HG02610 (cell line): ENCODE measurements around the gene PRG2.
"Not testable (repeated sequence)": the region's sequence is repeated elsewhere in the genome, so short reads cannot be mapped to it uniquely, and the experiment has no call there.

Experiments used
- ATAC-seq: cut with Tn5 transposase; IDR thresholded peaks from one replicate; pipeline ENCODE4 v1.9.1; 2021; ENCODE audit warnings: mild to moderate bottlenecking, moderate library complexity; ENCODE audit not compliant: unreplicated experiment

The PRG2 gene

DNA sequence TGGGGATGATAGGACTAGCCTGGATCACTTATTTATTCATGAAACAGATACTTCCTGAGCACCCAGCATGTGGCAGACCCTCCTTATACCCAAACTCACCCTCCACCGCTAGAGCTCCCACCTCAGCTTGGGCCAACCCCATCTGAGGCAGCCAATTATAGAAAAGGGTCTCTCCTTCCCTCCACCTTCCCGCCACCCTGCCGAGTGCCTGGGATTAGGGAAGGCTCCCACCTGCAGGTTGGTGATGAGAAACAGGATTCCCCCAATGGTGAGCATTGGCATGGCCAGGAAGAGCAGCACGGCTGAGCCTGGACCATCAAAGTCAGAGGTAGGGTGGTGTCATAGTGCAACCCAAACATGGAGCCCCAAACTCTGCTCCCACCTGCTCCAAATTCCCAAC is 30.6 kb upstream of the PRG2 start:
- ATAC-seq, result no peak

DNA sequence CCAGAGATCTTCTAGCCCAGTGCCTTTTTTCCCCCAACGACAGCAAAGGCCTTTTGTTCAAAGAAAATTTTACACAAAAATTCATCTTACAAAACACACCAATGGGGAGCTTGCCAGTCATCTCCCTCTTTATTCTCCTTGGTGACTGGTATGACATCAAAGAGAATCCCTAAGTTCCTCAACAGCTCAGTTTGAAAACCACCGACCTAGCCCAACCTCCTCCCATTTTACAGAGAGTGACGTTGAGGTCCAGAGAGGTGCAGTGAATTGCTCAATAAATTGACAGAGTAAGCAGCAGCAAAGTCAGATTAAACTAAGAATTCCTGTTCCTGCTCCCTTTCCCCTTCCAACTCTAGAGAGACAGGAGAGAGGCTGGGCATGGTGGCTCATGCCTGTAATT is 28.7 kb upstream of the PRG2 start:
- no peak for ATAC-seq

DNA sequence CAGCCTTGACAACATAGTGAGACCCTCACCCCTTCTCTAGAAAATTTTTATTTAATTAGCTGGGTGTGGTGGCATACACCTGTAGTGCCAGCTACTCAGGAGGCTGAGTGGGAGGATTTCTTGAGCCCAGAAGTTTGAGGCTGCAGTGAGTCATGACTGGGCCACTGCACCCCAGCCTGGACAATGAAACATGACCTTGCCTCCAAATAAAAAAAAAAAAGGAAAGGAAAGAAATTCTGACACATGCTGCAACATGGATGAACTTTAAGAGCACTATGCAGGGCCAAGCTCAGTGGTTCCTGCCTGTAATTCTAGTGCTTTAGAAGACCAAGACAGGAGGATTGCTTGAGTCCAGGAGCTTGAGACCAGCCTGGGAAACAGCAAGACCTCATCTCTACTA is 27.7 kb upstream of the PRG2 start:
- no peak for ATAC-seq

DNA sequence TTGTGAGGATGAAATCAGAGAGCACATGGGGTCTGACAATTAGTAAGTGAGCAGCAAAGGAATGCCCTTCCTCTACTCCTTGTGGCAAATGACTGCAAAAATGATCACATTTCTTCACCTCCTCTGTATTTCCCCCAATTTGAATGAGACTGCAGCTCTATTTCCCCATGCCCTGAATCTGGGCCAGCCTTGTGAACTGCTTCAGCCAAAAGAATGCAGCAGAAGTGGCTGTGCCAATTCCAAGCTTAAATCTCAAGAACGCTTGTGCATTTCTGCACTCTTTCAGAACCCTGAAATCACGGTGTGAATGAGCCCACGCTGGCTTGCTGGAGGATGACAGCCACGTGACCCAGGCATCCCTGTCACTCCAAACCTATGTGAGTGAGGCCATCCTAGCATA is 26.6 kb upstream of the PRG2 start:
- ATAC-seq, result no peak

DNA sequence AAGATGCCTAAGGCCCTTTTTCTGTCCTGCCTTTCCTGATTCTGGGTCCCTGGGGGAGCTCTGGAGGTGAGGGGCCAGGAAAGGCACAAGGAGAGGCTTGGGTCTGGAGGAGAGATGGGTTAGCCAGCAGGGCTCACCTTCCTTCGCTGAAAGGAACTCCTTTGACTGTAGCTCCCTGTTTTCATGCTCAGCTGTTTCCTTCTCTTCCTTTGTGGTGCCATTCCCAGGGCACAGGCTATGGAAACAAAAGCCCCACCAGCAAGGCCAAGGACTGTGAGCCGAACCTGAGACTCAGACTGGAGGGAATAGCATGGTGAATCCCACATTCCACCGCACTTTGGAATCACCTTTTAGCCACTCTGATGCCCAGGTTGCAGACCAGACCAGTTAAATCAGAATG is 26.0 kb upstream of the PRG2 start:
- no peak for ATAC-seq

DNA sequence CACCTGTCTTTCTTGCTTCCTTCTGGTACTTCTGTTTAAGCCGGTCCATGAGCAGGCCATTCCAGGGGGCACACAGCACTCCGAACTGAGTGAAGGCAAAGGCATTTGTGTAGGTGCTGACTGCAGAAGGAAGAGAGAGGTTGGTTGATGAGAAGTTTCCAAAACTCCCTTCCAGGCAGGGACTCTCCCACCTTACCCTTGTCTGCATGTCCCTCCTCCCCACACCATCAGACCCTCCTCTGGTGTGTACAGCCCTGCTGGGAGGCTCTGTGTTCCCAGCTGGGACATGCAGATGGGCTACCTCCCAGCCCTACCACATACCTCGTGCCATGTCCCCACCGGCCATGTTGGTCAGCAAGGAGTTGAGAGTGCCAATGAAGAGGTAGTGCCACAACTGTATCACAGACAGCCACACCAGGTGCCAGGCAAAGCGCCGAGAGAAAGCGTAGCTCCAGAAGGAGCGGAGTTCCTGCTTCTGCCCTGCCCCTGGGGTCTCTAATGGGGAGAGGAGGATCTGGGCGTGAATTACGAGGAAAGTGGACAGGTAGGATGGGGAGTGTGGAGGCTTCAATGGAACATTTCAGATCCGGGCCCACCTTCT is 24.3 kb upstream of the PRG2 start:
- peak; percentile 64 for ATAC-seq

DNA sequence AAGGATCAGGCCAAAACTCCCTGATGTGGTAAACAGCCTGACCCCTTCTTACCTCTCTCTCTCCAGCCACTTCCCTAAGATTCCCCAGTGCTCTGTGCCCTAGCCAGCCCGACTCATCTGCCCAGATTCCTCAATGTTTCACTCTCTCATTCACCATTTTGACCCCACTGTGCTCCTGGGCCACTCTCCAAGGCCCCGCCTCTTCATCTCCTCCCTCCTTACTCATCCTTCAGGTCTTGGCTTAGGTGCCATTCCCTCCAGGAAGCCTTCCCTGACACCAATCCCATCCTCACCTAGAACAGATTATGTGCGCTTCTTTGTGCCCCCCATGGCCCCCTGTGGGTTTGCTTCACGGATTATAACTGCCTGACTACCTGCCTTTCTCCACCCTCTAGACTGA is 23.2 kb upstream of the PRG2 start:
- ATAC-seq, result no peak

DNA sequence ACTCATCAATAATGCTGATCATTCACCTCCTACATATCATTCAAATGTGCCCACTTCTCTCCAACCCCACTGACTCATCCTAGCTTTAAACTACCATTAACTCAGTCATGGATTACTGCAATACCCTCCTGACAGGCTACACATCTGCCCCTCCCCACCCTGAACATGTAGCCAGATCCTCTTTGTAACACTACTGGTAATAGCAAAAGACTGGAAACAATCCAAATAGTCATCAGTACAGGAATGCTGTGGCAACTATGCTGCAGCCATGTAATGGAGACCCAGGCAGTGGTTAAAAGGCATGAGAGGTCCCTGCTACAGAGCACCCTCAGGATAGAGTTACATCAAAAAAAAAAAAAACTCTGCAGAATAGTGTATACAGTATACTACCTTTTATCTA is 19.8 kb upstream of the PRG2 start:
- ATAC-seq, result no peak

DNA sequence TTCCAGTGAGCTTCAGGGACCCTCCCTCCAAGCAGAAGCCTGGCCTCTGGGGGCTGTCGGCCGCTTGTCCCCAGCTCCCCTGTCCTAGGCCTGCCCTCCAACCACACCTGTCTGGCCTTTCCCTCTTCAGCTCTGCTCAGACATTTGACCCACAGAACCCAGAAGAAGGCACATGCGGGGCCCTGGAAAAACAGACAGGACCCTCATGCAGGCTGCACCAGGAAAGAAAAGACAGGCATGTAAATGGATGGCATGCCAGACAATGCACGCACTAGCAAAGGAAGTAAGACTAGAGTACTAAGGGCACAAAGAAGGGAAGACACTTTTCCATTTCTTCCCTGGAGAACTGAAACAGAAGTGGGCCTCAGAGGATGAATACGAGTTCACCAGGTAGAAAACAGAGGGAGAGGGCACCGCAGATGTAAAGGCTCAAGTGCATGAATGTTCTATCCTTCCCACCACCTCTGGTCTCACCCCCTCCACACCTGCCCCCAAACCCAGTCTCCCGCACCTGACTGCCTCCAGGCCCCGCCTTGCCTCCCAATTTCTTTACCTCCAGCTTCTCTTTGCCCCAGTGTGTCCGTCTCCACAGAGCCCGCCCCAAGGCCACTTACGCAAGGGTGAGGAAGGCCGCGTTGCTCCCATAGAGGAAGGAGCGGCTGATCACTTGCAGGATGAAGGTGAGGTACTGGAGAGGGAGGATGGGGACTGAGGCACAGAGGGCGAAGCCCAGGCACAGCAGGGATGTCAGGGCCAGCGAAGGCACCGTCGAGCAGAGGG is 19.1 kb upstream of the PRG2 start:
- ATAC-seq, result no peak

DNA sequence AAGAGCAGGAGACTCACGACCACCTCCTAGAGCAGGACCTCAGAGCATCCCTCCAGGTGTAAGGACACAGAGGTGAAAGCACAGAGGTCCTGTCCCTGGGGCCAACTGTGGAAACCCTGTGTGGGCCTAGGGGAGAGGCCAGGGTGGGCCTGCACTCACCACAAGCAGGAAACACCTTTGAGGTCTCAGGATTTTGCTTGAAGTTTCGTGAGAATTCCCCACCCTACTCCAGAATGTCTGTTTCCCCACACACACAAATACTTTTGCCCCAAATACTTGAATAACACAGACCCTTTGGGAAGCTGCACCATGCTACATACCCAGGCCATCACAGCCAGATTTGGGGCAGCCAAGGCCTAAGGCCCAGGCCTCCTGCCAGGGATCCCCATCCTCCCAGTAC is 18.3 kb upstream of the PRG2 start:
- ATAC-seq, result no peak

DNA sequence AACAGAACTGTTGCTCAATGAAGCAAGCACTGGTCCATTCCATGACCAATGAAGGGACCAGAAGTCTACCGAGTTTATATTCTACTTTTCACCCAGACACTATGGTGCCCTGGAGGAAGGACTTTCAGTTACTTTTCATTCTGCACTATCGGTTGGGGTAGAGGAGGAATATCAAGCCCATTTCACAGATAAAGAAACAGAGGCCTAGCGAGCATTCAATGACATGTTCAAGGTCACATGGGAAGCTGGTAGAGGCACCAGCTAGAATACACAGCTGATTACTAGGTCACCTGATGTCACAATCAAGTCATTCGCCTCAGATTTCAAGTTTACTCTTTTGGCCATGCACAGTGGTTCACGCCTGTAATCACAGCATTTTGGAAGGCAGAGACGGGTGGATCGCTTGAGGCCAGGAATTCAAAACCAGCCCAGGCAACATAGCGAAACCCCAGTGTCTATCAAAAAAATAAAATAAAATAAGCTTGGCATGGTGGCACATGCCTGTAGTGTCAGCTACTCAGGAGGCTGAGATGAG is 17.6 kb upstream of the PRG2 start:
- ATAC-seq, result no peak

DNA sequence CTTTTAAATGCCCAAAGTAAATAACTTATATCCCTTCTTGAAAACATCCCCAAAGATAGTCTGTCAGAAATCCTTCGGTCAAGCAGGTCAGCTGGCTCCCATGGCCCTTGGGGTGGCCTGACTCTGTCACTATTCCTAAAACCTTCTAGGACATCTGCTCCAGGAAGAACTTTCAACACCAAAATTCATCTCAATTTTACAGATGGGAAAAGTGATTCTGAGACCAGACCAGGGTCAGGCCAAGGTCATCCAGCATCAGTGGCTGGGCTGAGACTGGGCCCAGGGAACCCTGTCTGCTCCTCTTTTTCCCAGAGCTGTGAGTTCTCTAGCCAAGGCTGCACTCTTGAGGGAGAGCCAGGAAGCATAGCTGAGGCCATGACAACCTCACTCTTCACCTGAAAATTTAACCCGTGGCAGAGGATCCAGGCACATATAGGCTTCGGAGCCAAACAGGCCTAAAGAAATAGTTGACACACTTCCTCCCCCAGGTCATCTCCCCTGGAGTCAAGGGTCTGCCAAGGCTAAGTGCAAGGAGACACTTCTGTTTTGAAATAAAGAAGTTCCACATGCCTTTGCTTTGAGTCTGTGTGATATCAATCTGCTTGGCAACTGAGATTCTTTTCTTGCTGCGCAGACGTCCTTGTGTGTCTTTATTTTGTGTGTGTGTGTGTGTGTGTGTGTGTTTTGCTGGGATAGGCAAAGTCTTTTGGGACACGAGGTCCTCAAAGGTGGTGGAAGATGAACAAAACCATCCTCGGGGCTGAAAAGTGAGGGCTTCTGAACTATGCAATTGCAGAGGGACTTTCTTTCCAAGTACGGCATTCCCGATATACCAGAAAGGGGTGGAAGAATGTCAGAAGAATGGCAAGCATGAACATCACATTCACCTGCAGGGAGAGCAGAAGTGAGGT is 16.8 kb upstream of the PRG2 start:
- ATAC-seq, result no peak

DNA sequence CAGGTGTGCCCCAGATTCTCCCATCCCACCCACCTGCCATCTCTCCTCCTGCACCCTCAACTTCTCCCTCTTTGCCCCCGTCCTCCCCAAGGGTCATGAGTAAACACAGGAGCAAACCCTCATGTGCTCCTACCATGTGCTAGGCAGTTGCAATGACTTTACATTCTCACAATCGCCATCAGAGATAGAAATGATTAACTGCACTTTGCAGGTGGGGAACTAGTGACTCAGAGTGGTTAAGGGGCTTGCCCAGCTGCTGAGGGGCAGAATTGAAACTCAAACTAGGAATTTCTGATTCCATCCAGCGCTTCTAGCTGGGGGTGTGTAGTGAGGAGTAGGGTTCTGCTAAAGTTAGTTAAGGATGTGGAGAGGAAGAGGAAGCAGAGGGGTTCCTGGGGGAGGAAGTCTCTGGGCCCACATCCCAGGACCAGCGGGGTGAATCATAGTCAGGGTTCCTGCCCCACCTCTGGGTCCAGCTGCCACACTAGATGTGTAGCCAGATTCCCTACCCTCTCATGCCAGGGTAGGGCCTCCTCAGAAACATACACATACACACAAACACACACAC is 16.0 kb upstream of the PRG2 start:
- ATAC-seq, result peak; percentile 92

DNA sequence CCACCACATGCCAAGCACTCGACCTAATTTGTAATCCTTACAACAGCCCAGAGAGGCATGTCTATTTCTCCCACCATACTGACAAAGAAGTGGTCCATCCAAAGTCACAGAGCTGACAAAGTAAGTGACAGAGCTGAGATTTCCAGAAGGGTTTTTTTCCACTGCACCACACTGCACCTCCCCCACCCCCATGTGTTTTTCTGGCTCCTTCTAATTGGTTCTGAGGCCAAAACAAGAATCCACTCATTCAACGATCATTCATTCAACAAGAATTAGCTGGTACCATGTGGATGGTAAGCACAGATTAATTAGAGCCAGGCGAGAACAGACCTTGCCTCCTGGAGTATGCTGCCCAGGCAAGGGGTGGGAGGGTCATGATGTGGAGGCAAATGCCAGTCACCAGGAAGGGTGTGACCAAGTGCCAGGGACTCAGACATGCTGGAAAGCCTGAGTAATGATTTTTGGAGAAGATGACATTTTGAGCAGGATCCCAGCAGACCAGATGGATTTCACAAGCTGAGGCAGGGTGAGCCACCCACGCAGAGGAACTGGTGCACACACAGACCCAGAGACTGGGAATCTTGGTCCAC is 14.9 kb upstream of the PRG2 start:
- no peak for ATAC-seq

DNA sequence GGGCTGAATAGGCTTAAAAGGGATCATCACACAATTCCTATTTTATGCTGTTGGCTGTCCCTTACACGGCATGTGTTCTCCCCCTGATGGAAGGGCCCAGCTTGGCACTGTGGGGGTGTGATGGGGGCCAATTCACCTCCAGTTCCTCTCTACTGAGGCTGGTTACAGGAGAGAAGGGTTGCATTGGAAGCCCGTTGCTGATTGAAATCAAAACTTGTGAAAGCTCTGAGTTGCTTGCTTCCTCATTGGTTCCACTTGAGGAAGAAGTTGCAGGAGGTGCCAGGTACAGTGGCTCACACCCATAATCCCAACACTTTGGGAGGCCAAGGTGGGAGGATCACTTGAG is 13.3 kb upstream of the PRG2 start:
- no peak for ATAC-seq

DNA sequence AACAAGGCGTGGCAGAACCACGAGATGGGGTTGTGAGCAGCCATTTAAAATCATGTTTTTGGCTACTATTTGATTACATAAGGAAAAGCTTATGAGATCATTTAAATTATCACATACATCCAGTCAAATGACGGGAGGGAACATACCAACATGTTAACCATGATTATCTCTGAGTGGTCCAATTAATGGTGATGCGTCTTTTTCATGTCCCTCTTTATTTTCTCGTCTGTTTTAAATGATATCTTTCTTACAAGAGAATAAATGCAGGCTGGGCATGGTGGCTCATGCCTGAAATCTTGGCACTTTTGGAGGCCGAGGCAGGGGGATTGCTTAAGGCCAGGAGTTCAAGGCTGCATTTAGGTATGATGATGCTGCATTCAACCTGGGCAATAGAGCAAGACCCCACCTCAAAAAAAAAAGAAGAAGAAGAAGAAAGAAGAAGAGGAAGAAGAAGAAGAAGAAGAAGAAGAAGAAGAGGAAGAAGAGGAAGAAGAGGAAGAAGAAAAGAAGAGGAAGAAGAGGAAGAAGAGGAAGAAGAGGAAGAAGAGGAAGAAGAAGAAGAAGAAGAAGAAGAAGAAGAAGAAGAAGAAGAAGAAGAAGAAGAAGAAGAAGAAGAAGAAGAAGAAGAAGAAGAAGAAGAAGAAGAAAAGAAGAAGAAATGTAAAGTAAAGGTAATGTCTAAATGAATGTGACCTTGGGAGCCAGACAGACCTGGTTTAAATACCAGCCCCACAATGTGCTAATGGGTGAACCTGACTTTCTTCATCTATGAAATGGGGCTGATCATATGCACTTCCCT is 12.8 kb upstream of the PRG2 start:
- ATAC-seq, result not testable (repeated sequence)

DNA sequence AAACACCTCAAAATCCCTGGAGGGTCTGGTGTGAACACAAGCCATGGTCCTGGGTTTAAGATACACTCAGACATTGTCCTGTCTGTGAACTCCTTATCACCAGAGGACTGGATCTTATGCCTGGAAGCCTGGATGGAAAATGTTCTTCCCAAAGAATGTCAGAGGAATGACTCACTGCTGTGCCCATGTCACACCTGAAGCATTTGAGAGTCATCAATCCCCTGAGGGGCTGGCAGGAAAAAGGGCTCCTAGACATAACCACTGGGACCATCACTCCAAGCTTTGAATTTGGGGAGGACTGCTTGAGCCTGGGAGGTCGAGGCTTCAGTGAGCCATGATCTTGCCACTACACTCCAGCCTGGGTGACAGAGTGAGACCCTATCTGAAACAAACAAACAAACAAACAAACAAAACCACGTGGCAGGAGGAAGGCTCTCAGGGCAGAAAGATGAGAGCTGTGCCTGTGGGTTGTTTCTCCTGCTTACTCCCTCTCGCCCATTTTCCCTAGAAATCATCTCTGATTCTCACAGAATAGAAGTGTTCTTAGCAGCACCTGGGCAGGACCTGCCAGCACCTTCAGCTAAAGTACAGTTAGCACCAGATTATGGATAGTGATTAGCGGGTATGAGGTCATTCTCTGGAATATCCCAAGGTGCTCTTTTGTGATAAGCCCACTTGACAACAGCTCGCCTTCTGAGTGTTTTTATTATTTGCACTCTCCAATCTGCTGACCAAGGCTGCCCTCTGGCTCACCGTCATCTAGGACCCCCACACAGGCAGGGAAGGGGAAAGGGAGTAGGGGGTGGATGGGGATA is 11.9 kb upstream of the PRG2 start:
- no peak for ATAC-seq

DNA sequence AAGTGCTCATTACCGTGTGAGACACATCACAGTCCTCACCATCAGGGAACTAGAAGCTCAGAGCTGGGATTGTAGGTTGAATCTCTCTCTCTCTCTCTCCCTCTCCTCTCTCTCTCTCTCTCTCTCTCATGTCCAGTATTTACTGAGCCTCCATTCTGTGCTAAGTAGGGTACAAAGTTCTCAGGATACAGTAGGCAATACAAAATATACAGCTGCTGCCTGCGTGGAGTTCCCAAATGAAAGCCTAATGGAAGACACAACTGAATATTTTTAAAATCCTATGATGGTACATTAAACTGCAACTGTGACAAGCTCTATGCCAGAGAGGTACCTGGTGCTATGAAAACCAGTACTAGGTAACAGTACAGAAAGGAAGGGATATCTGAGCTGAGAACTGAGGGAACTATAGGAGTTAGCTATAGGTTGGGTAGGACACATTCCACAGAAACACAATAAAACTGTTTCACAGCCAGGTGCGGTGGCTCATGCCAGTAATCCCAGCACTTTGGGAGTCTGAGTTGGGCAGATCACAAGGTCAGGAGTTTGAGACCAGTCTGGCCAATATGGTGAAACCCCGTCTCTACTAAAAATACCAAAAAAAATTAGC is 9.6 kb upstream of the PRG2 start:
- no peak for ATAC-seq

DNA sequence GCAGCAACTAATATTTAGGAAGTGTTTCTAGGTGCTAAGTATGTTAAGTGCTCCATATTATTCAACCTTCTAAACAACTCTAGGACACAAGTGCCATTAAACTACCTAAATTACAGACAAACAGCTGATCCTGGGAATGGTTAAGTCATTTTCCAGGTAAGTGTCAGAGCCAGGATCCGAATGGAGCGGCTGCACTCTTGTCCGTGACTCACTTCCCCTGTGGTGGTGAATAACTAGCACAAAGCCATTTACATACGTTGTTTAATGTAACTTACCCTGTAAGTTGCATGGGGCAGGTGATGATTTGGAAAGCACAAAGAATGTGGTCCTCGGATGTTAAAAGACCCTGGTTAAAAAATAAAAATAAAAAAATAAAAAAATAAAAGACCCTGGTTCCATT is 8.8 kb upstream of the PRG2 start:
- no peak for ATAC-seq
